CD4-positive, alpha-beta T cell treated with Interleukin-17A for 4 hours (primary cell): ENCODE data around the gene NLRP6.
A peak's percentile ranks its signal among the peaks of the same experiment; 100 is the strongest.
"Not testable (repeated sequence)": the region's sequence is repeated elsewhere in the genome, so short reads cannot be mapped to it uniquely, and the experiment has no call there.

Experiments used
- DNase-seq: peaks from one replicate; pipeline ENCODE4 v3.0.0-alpha.2; 2020; ENCODE audit warnings: mixed read lengths

The NLRP6 gene

GRCh38 chr11:278001-278951, at the start of gene NLRP6:
NLRP6 (plus strand) TSS chr11:278407; CDS start chr11:278570, 163 bp downstream.
- no peak for DNase-seq

- DNase-seq, result no peak
Measured at GRCh38 chr11:230431-230830, 47.8 kb upstream of the NLRP6 start.

- DNase-seq, result no peak
Measured at GRCh38 chr11:232783-233565, 45.2 kb upstream of the NLRP6 start.

DNA sequence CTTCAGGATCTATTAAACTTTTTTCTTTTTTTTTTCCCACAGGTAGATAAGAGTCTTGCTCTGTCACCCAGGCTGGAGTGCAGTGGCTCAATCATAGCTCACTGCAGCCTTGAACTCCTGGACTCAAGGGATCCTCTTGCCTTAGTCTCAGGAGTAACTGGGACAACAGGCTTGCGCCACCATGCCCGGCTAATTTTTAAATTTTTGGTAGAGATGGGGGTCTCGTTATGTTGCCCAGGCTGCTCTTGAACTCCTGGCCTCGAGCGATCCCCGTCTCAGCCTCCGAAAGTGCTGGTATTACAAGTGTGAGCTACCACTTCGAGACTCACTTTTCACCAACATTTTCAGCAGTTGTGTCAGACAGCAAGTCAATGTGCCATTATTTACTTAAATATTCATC, 43.0 kb upstream of the NLRP6 start:
- DNase-seq, result no peak

GRCh38 chr11:235609-235996, 42.6 kb upstream of the NLRP6 start:
- peak; percentile 64 for DNase-seq

GRCh38 chr11:235997-236773, 42.0 kb upstream of the NLRP6 start, which contains the start of gene SIRT3:
SIRT3 (minus strand) TSS chr11:236342; CDS start chr11:236328, 14 bp downstream.
- DNase-seq, result peak; percentile 88

- DNase-seq, result peak; percentile 87
Measured at GRCh38 chr11:236774-237767, 41.1 kb upstream of the NLRP6 start, which contains the start of gene PSMD13. PSMD13 (plus strand) TSS chr11:236976; CDS start chr11:237050, 74 bp downstream.

- not testable (repeated sequence) for DNase-seq
Measured at GRCh38 chr11:238346-238745, 39.9 kb upstream of the NLRP6 start.

DNA sequence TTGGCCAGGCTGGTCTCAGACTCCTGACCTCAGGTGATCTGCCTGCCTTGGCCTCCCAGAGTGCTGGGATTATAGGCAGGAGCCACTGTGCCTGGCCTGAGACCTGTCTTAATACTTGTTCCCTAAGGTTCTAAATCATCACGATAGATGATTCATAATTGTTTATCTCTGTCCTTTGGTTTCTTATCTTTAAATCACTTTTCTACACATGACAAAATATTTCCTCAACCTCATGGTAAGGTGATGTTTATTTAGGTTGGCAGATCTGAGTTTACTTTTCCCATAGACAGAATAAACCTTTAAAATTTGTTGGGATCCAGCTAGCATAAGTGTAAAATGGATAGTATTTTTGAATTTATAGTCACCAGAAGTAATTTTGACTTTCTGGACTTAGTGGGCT, 37.9 kb upstream of the NLRP6 start:
- DNase-seq, result no peak

- no peak for DNase-seq
Measured at GRCh38 chr11:241634-242033, 36.6 kb upstream of the NLRP6 start.

DNA sequence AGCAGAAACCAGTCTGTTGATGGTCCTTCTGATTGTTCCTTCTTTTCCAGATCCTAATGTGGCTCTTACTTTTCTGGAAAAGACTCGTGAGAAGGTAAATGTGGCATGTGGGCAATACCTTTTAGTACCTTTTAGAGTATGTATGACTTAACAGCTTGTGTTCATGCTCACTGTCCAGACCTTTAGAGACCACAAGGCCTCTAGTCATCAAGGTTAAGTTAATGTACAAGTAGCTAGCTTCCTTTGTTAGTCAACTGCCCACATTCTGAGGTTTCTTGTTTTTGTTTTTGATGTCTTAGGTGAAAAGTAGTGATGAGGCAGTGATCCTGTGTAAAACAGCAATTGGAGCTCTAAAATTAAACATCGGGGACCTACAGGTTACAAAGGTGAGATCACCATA, 33.8 kb upstream of the NLRP6 start:
- no peak for DNase-seq

GRCh38 chr11:249062-249461, 29.1 kb upstream of the NLRP6 start:
- DNase-seq, result no peak

DNA sequence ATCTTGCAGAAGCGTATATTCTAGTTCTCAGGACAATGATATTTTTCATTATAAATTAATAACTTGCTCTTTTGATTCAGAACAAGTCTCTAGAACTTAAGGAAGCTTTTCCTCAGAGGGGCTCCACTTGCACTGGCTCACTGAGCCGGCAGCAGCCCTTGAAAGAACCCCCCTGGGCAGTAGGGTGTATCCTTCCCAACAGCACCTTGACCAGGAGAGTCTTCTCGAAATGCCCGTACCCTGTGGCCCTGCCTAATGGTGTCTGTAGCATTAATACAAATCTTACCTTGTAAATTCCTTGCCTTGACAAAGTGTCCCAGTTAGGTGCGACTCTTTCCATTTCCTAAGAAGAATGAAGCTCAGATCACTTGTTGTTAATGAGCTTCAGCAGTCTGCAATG, 27.9 kb upstream of the NLRP6 start:
- DNase-seq, result no peak

DNA sequence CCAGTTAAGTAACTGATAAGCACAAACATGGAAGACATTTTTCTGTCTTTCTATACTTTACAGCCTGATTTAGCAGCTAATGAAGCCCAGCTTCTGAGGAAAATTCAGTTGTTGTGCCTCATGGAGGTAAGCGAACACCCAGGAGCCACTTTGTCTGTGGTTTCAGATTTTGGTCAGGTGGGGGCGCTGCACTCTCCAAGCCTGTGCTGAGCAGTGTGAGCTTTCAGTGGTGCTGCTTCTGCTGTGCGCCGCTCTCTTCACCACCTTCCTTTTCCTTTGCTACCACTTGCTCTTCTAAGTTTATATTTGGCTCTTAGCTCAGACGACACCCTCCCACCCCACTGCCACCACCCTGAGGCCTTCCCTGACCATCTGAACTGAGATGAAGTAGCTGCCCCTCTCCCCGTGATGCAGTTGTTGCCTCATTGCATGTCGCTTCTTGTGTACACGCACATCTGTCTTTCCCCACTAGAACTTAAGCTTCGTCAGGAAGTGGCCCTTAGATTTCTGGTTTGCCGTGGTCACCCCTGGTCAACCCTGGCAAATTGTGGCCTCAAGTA, 27.4 kb upstream of the NLRP6 start:
- DNase-seq, result peak; percentile 85

GRCh38 chr11:251550-251949, 26.7 kb upstream of the NLRP6 start:
- DNase-seq, result no peak

DNA sequence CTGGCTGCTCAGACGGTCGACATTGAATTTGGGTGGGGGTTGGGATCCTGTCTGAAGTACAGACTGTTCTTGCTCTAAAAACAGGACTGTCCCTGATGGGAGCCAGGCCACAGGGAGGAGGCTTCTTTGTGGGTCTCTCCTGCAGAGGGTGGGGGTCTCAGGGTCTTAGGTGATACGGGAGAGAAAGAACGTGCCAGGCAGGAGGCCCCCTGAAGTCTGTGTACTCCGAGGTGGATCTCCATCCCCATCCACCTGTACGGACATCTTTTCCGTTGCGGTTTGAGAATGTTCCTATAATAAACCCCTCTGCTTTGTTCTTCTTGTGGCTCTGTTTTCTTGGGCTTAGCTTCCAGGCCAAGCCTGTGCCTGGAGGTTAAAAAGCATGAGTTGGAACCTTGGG, 25.5 kb upstream of the NLRP6 start:
- no peak for DNase-seq

DNA sequence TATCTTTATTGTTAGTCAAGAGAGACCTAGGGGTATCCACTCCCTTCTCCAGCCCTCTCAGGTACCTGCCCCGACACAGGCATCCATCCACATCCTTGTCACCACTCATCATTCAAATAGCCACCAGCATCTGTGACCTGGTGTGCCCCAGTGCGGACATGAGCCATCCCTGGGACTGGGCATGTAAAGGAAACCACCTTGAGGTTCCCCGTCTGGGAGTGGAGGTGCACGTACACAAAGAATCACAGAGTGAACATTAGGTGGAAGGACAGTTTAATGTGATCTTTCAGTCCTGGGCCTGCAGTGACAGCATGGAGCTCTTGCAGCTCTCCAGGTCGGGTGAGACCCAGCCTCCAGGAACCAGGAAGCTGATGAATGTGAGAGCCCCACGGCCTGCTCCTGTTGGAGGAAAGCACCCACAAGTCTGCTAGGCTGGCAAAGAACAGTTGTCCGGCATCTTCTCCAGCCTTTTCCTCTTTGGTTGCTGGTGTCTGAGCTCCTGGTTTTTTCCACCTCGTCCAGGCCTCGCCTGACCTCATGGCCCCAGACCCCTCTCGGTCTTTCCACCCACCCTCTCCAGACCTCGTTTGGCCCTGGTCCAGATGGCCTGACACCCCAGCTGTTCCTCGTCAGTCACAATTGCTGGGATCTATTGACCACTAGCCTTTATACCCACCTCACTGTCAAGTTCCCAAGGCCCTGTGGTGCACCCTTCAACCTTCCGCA, 24.9 kb upstream of the NLRP6 start:
- no peak for DNase-seq

GRCh38 chr11:253886-254270, 24.3 kb upstream of the NLRP6 start:
- no peak for DNase-seq

DNA sequence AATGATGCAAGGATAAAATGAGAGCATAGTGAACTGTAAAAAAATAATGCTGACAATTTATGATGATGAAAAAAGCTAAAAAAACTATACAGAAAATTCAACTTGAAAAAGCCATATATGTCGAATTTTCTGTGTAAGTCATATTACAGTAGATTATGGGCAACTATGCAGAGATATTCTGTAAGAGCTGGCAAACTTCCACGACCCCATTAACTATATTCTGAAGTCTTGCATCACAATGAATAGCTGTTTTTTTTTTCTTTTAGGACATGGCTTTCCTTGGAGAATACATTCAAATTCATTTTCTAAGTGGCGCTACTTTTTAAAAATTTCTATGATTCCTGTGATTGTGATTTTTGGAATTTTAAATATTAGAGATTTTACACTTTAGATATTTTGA, 23.0 kb upstream of the NLRP6 start:
- no peak for DNase-seq

DNA sequence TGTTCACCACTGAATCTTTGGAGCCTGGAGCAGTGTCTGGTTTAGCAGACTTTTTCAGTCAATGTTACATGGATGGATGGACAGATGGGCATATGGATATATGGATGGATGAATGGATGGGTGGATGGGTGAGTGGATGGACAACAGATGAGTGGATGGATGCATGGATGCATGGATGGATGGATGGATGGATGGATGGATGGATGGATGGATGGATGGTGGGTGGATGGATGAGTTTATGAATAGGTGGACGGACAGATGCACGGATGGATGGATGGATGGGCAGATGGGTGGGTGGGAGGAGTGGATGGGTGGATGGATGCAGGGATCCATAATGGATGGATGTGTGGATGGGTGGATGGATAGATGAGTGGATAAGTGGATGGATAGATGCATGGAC, 22.4 kb upstream of the NLRP6 start:
- DNase-seq, result no peak
